Stimulated activated CD8-positive, alpha-beta memory T cell treated with anti-CD3 and anti-CD28 coated beads, Interleukin-4, amount 100 ng/mL, for 48 hours (primary cell): ENCODE measurements around the gene USP12.
A peak's percentile ranks its signal among the peaks of the same experiment; 100 is the strongest.

Experiments
- DNase-seq: peaks from one replicate; pipeline ENCODE4 v3.0.0-alpha.2; 2020

The USP12 gene

DNA sequence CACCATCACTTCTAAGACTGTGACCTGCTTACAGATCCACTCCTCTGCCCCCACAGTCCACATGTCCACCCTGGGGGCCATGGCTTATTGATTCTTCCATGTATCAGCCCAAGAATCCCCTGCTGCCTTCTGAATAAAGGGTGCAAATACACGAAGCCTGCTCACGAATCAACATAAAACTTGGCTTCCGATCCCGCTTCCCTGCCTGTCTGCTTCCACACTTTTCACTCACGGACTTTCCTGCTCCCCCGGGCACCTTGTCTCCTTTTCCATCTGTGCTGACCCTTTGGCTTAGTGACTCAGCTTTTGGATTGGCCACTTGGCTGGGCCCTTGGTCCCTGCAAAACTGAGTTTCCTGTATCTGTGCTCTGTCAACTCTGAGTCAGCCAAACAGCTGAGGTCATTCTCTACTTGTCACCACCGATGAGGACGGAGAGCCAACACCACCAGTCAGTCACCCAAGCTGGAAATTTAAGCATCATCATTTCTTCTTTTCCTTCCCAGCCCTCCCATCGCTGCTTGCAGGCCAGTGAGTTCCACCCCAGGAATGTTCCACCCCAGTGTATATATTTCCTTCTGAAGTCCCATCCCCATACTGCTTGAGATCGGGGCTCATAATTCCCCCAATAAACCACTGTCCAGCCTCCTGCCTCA, 11.4 kb upstream of the USP12 start:
- no peak for DNase-seq

- DNase-seq: no peak
Measured at GRCh38 chr13:27182054-27182453, 10.4 kb upstream of the USP12 start.

GRCh38 chr13:27177852-27178251, 6.2 kb upstream of the USP12 start:
- no peak for DNase-seq

DNA sequence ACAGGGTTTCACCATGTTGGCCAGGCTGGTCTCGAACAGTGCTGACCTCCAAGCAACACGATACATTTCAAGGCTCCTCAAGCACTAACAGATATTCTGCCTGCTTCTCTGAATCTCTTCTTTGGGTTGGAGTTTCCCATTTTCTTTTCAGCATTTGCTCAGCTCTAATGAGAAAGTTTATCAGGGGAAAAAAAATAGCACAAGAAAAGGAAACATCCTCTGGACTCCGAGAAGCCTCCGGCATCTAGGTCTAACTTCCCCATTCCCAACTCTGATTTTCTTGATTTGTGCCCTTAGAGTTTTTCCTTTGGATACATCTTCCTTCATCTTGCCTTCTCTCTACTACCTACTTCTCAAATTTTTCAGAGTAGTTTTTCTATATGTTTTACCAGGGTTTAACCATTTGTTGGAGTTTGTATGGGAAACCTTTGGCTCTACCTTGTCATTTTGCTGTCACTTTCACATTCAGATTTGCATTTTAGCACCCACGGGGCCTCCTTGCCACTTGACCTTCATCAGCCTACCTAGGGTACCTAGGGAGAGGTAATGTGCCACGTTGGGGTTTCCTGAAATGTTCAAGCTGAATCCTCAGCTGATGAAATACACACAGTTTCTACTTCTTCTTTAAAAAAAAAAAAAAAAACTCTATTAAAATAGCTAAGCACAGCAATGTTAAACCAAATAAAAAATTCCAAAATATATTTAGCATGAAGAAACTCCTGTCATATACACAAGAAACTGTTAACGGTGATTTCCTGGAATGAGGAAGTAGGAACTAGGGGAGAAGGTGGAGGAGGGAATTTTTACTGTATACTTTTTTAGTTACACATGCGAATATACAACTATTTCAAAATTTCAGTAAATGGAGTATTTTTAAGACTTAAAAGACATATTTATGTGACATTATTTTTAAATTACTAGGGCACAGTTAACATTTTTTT, 5.1 kb upstream of the USP12 start:
- DNase-seq: no peak

- no peak for DNase-seq
Measured at GRCh38 chr13:27174766-27175455, 3.3 kb upstream of the USP12 start.

GRCh38 chr13:27172495-27172842, 858 bp upstream of the USP12 start:
- DNase-seq: no peak

DNA sequence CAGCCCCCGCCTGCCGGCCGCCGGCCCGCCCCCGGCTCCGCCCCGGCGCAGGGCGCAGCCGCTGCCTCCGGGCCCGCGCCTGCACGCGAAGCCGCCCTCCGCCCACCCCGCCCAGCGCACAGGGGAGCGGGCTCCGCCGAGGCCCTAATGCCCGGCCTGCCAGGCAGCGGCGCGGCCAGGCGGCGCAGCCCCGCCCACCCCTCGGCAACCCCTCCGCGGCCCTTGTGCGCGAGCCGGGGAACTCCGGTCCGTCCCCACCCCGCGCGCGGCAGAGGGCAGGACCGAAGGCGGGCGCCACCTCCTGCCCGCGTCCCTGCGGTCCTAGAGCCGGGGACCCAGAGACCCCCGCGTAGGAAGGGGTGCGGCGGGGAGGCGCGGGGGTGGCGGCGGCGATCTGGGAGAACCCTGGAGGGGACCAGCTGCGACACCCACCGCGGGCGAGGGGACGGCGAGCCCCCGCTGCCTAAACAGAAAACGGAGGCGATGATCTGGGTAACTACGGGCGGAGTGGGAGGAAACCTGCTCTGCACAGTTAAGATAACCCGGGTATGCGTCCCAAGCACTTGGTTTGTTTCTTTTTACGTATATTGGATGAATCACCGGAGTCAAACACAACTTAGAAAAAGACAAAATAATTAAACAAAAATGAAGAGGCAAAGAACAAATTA, 350 bp upstream of the USP12 start:
- peak; percentile 90 for DNase-seq

- peak; percentile 58 for DNase-seq
Measured at GRCh38 chr13:27170516-27171243, 931 bp downstream of the USP12 start.

DNA sequence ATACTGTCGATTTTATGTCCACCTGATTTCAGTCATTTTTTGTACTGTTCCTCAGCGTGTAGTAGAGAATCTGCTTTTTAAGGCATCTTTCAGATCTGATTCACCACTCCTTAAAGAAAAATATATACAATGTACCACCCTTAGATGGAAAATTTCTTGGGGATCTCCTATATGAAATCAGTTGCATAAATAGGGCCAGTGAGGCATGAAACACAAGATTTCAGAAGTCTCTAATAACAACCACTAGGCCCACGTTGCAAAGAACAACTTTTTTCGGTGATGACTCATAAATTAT, 1.4 kb downstream of the USP12 start:
- DNase-seq: no peak

DNA sequence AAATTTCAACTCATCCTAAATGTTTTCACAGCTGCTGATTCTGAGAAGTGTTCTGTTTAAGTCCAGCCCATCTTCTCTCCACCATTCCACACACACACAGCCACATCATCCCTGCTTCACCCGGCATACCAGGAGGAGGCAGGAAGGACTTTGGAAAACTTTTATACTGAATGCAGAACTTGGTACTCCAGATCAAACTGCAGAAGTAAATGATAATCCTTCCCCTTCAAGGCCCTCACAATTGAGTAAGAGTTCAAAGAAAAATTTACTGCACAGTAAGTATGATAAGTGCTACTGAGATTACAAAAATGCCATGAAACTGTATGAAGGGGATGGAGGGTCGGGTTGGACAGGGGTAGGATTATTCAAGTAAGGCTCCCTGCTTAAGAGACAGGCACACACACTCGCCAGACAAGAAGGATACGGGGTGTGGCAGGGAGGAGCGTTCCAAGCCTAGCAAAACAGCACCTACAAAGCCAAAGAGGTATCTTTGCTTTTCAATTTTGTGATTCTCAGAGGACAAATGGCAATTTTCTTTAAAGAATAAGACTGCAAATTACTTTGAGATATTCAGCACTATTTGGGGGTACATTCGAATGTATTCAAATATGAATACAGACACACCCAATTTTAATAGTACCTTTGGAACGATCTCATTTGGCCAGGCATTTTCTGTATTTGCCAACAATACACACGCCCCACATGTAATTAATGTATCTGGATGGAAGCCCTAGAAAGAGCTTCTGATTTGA, 2.5 kb downstream of the USP12 start:
- no peak for DNase-seq

DNA sequence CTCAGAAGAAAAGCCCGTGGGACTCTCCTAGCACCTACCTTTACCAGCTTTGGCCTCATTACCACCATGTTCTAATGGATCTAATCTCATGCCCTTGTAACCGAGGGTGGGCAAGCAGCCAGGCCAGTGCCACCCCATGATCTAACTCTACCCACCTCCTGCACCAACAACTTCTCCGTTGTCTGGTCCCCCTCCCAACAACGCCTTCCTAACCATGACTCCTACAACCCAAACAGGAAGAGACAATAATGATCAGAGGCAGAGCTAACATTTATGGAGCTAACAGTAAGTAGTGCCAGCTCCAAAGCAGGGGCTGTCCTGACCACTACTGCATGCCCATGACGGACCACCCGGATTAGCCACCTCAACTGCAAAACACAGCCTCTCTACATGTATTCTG, 3.5 kb downstream of the USP12 start:
- no peak for DNase-seq

DNA sequence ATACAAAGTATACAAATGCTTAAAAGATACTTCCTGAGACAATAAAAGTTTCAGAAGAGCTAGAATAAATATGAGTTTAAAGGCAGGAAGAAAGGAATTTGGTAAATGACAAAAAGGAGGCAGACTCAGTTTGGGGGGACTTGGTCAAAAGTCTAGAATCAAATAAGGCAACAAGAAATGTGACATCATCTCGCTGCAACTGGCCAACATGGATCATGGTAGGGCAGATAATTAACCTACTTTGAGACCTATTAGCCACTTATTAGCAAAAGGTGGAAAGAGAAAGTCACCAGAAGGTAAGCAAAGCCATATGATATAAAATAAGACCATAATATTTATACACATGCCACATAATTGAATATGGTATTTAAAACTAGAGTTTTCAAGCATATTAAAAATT, 5.3 kb downstream of the USP12 start:
- DNase-seq: no peak

DNA sequence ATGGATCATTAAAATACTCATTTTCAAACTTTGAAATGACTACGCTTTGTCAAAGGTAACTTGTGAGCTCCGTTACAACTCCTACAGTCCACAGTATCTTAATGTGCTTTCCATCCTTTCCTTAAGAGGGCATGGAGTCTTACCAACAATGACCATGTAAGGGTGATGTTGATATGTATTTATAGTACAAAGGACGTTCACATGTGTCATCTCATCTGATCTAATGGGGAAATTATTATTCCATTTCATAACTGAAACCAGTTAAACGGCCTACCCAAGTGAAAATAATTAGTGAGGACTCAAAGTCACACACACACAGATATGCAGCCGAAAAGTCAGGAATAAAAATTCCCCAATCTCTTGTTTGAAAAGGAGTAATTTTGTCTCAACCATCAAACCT, 9.6 kb downstream of the USP12 start:
- DNase-seq: no peak

DNA sequence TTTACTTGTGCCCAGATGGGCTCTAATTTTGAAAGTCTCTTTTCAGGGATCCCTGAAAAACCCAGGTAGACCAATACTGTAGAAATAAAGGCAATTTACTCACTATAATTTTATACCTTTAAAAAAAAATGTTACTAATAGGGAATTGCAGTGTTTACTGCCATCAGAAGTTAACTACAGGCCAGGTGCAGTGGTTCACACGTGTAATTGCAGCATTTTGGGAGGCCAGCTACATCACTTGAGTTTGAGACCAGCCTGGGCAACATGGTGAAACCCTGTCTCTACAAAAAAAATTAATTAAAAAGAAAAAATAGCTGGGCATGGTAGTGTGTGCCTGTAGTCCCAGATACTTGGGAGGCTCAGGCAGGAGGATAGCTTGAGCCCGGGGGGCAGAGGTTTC, 10.2 kb downstream of the USP12 start:
- DNase-seq: no peak

GRCh38 chr13:27160657-27161295, 10.8 kb downstream of the USP12 start:
- DNase-seq: no peak

DNA sequence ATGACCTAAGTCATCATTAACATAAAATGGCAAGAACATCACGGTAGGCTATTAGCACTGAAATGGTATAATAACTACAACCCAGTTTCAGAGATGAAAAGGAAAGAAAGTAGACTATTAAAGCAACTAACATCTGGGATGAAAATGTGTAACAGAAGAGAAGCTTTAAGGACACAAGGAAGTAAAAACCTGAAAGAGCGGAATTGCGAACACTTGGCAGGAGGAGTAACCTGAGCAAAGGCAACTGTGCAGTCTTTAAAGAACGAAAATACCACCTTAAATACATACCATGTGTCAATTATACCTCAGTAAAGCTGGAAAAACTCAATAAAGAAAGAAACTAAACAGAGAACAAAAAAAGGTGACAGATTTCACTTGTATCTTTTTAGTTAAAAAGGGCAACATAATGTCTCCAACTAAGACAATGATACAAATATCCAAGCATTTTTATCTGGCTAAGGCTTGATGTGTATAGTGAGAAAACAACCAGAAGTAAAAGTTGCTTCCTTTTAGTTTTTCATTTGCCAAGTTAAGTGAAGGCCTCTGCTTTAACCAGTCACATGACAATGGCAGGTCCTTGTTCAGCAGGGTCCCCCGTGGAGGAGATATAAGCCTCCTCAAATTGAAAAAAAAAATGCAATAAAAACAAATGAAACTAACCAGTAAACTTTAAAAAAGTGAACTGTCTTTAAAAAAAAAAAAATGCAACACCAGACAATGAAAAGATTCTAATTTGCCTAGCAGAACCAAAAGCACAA, 11.6 kb downstream of the USP12 start:
- no peak for DNase-seq

- no peak for DNase-seq
Measured at GRCh38 chr13:27158335-27158734, 13.3 kb downstream of the USP12 start.

DNA sequence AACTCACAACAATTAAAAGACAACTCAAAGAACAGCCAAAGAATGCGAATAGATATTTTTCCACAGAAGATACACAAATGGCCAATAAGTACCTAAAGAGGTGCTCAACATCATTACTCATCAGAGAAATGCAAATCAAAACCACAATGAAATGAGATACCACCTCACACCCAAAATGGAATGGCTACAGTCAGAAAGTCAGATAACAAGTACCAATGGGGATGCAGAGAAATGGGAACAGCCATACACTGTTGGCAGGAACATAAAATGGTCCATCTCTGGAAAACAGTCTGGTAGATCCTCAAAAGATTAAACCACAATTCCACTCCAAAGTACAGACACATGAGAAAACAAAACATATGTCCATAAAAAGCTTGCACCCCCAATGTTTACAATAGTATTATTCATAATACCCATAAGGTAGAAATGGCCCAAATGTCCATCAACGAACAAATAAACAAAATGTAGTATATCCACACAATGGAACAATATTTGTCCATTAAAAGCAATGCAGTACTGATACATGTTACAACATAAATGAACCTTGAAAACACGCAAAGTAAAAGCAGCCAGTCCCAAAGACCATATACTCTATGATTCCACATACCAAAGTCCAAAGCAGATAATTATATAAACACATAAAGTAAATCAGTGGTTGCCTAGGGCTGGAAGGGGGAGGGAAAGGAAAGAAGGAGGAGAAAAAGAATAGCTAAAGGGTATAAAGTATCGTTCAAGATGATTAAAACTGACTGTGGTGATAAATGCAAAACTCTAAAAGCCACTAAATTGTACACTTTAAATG, 19.6 kb downstream of the USP12 start:
- no peak for DNase-seq

DNA sequence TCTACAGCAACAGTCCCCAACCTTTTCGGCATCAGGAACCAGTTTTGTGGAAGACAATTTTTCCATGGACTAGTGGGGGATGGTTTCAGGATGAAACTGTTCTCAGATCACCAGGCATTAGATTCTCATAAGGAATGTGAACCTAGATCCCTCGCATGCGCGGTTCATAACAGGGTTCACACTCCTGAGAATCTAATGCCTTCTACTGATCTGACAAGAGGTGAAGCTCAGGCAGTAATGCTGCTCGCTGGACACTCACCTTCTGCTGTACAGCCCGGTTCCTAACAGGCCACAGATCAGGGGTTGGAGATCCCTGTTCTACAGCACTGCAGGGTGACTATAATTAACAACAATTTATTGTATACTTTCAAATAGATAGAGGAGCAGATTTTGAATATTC, 21.9 kb downstream of the USP12 start:
- DNase-seq: no peak

DNA sequence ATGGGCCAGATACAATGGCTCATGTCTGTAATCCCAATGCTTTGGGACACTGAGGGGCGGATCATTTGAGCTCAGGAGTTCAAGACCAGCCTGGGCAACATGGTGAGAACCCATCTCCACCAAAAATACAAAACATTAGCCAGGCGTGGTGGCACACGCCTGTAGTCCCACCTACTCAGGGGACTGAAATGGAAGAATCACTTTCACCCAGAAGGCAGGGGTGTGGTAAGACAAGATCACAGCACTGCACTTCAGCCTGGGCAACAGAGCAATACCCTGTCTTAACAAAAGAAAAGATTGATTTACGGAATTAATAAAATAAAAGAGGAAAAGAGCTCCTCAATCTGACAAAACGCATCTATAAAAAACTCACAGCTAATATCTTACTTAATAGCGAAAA, 22.7 kb downstream of the USP12 start:
- no peak for DNase-seq
